Measurements from ENCODE around the gene EHMT1. TPM values are rescaled to one million over a fixed set of nuclear protein-coding genes. Genes with fewer than 3 reads are reported as not detected.

EHMT1 gene
- total and polyA plus RNA-seq, 2 of the 13 experiments (the other 11 are each of a cell fraction or from before 2014, with no cell fraction given) = 23.0 to 27.1 TPM

GRCh38 chr9:137670391-137671195, 51.8 kb downstream of the EHMT1 start (continued):
- peak; percentile 82 for TF ChIP-seq ARID5B (CRISPR knock-in tag; IDR thresholded peaks at IDR 0.05)
- no peak for TF ChIP-seq MLLT10 (CRISPR knock-in tag; IDR thresholded peaks at IDR 0.05)
- TF ChIP-seq NR2C2 (CRISPR knock-in tag; IDR thresholded peaks at IDR 0.05; ENCODE audit: borderline replicate concordance) = peak; percentile 61; the same call in 1 of the 2 replicates
- TF ChIP-seq MXD4 (CRISPR knock-in tag; IDR thresholded peaks at IDR 0.05) = peak; percentile 95
- no peak for TF ChIP-seq ZNF484 (CRISPR knock-in tag; IDR thresholded peaks at IDR 0.05; ENCODE audit: borderline replicate concordance, low read depth)
- TF ChIP-seq FOXM1 (CRISPR knock-in tag; IDR thresholded peaks at IDR 0.05) = no peak
- peak; percentile 76; the same call in 1 of the 2 replicates for TF ChIP-seq ZNF619 (CRISPR knock-in tag; IDR thresholded peaks at IDR 0.05)
- TF ChIP-seq PHB2 (IDR thresholded peaks at IDR 0.05; ENCODE audit: partially characterized antibody) = no peak
- TF ChIP-seq ZNF850 (CRISPR knock-in tag; conservative IDR thresholded peaks at IDR 0.05) = no peak
- TF ChIP-seq ZNF207 (IDR thresholded peaks at IDR 0.05; ENCODE audit: borderline replicate concordance) = no peak
- TF ChIP-seq ZMAT3 (CRISPR knock-in tag; conservative IDR thresholded peaks at IDR 0.05) = no peak; the same call in 1 of the 2 replicates
- peak; percentile 45; the same call in 1 of the 2 replicates for TF ChIP-seq MXD1 (CRISPR knock-in tag; IDR thresholded peaks at IDR 0.05)
- TF ChIP-seq, protein P1, sequence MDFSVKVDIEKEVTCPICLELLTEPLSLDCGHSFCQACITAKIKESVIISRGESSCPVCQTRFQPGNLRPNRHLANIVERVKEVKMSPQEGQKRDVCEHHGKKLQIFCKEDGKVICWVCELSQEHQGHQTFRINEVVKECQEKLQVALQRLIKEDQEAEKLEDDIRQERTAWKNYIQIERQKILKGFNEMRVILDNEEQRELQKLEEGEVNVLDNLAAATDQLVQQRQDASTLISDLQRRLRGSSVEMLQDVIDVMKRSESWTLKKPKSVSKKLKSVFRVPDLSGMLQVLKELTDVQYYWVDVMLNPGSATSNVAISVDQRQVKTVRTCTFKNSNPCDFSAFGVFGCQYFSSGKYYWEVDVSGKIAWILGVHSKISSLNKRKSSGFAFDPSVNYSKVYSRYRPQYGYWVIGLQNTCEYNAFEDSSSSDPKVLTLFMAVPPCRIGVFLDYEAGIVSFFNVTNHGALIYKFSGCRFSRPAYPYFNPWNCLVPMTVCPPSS (IDR thresholded peaks at IDR 0.05) = no peak
- TF ChIP-seq ZBTB38 (CRISPR knock-in tag; IDR thresholded peaks at IDR 0.05) = peak; percentile 82
- TF ChIP-seq, protein P2, sequence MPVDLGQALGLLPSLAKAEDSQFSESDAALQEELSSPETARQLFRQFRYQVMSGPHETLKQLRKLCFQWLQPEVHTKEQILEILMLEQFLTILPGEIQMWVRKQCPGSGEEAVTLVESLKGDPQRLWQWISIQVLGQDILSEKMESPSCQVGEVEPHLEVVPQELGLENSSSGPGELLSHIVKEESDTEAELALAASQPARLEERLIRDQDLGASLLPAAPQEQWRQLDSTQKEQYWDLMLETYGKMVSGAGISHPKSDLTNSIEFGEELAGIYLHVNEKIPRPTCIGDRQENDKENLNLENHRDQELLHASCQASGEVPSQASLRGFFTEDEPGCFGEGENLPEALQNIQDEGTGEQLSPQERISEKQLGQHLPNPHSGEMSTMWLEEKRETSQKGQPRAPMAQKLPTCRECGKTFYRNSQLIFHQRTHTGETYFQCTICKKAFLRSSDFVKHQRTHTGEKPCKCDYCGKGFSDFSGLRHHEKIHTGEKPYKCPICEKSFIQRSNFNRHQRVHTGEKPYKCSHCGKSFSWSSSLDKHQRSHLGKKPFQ (CRISPR knock-in tag; IDR thresholded peaks at IDR 0.05; ENCODE audit: insufficient replicate concordance) = no peak
- no peak for TF ChIP-seq ZNF333 (CRISPR knock-in tag; IDR thresholded peaks at IDR 0.05; ENCODE audit: borderline replicate concordance)
- TF ChIP-seq ZNF615 (CRISPR knock-in tag; IDR thresholded peaks at IDR 0.05; ENCODE audit: borderline replicate concordance) = no peak
- TF ChIP-seq ZNF772 (CRISPR knock-in tag; IDR thresholded peaks at IDR 0.05) = peak; percentile 76; the same call in 1 of the 2 replicates

Measured in HepG2 (cell line).